ENCODE results near the gene LY6G5B.

The LY6G5B gene

GRCh38 chr6:31713991-31714684 lies 44.4 kb downstream of the LY6G5B start:
- H3K79me2 ChIP-seq (ENCODE audit: insufficient read depth, low read length), result no peaks in the 10 kb centered on the region
- H3K36me3 ChIP-seq (ENCODE audit: insufficient read depth, low read length), result no peaks in the 10 kb centered on the region
- no peaks in the 10 kb centered on the region for H3K9me2 ChIP-seq (ENCODE audit: low read depth, low read length)
- no peak overlapping the region for H2AFZ ChIP-seq (ENCODE audit: low read length)
- H4K20me1 ChIP-seq (ENCODE audit: insufficient read depth, low read length), result no peaks in the 10 kb centered on the region
- H3K9me3 ChIP-seq (ENCODE audit: low read length), result no peaks in the 10 kb centered on the region
- H3K27me3 ChIP-seq (ENCODE audit: insufficient read depth, low read length), result peaks cover 10% of the 10 kb centered on the region; the same call in 1 of the 2 replicates
- no peak for TF ChIP-seq EZH2 (IDR thresholded peaks at IDR 0.05; ENCODE audit: borderline replicate concordance, low read length)
- no peak for TF ChIP-seq CTCF (IDR thresholded peaks at IDR 0.05; ENCODE audit: low read length)
- H3K4me3 ChIP-seq (ENCODE audit: low read depth, low read length, poor library complexity, severe bottlenecking), result no peak overlapping the region
- H3K9ac ChIP-seq (ENCODE audit: low read length), result no peak overlapping the region
- H3K4me2 ChIP-seq (ENCODE audit: low read length), result no peak overlapping the region
- no peaks in the 10 kb centered on the region for H3K4me1 ChIP-seq (ENCODE audit: insufficient read depth, low read length, severe bottlenecking)
- no peak overlapping the region for H3K27ac ChIP-seq (ENCODE audit: low read depth, low read length, poor library complexity, severe bottlenecking)
- H3F3A ChIP-seq (ENCODE audit: insufficient read depth, low read length), result 0 out of 2 replicates have a peak, but pooled peaks cover 4% of the 10 kb centered on the region

DNA sequence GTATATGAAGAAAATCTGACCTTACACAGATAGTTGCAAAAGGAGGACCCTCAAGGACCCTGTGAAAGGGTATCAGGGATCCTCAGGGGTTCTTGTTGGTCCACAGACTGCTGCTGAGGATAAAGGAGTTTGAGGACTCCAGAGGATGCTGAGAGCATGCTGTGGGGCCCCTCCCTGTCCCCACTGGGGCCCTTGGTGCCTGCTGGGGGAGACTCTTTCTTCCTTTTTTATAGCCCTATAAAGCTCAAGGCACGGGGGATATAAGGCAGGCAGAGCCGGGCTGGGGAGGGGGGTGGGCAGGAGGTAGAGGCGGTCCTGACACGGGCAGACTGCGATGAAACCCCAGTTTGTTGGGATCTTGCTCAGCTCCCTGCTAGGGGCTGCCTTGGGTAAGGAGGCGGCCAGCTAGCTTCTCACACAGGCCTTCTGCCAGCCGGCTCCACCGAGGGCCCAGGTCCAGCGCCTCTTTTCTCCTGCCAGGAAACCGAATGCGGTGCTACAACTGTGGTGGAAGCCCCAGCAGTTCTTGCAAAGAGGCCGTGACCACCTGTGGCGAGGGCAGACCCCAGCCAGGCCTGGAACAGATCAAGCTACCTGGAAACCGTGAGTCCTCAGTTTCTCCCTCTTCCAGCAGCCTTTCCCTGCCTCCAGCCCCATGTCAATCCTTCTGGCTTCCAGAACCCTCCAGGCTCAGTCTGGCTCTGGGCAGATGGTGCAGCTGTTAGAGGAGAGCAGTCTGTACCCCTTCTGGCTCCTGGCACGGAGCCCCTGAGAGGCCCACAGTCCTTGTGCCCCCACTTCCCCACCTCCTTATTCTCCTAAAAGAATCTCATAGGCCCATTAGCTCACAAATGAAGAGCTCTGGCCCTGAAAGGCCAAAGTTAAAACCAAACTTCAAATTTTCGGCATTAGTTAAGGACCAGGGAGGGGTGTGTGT lies 45.5 kb downstream of the LY6G5B start, which contains the start of gene LY6G6D:
TSS of gene LY6G6D (plus strand) at position 327 of the 937 bp plus-strand sequence. CDS start at position 335, 8 bp downstream.
- no peak within 1 kb of the TSS for H3K9ac ChIP-seq (ENCODE audit: low read length)
- no peak within 1 kb of the TSS for H3K4me2 ChIP-seq (ENCODE audit: low read length)
- 0 out of 2 replicates have a peak, but pooled peaks cover 4% of the 10 kb centered on the region for H3F3A ChIP-seq (ENCODE audit: insufficient read depth, low read length)
- no peak within 1 kb of the TSS for H3K27ac ChIP-seq (ENCODE audit: low read depth, low read length, poor library complexity, severe bottlenecking)
- H4K20me1 ChIP-seq (ENCODE audit: insufficient read depth, low read length), result no peaks in the 10 kb centered on the region
- H3K4me3 ChIP-seq (ENCODE audit: low read depth, low read length, poor library complexity, severe bottlenecking), result no peak within 1 kb of the TSS
- no peak within 1 kb of the TSS for H2AFZ ChIP-seq (ENCODE audit: low read length)
- H3K9me3 ChIP-seq (ENCODE audit: low read length), result no peaks in the 10 kb centered on the region
- TF ChIP-seq CTCF (IDR thresholded peaks at IDR 0.05; ENCODE audit: low read length) (no peak), EZH2 (IDR thresholded peaks at IDR 0.05; ENCODE audit: borderline replicate concordance, low read length) (no peak)
- no peaks in the 10 kb centered on the region for H3K79me2 ChIP-seq (ENCODE audit: insufficient read depth, low read length)
- H3K4me1 ChIP-seq (ENCODE audit: insufficient read depth, low read length, severe bottlenecking), result no peaks in the 10 kb centered on the region
- H3K27me3 ChIP-seq (ENCODE audit: insufficient read depth, low read length), result peaks cover 10% of the 10 kb centered on the region; the same call in 1 of the 2 replicates
- no peaks in the 10 kb centered on the region for H3K36me3 ChIP-seq (ENCODE audit: insufficient read depth, low read length)
- H3K9me2 ChIP-seq (ENCODE audit: low read depth, low read length), result no peaks in the 10 kb centered on the region

DNA sequence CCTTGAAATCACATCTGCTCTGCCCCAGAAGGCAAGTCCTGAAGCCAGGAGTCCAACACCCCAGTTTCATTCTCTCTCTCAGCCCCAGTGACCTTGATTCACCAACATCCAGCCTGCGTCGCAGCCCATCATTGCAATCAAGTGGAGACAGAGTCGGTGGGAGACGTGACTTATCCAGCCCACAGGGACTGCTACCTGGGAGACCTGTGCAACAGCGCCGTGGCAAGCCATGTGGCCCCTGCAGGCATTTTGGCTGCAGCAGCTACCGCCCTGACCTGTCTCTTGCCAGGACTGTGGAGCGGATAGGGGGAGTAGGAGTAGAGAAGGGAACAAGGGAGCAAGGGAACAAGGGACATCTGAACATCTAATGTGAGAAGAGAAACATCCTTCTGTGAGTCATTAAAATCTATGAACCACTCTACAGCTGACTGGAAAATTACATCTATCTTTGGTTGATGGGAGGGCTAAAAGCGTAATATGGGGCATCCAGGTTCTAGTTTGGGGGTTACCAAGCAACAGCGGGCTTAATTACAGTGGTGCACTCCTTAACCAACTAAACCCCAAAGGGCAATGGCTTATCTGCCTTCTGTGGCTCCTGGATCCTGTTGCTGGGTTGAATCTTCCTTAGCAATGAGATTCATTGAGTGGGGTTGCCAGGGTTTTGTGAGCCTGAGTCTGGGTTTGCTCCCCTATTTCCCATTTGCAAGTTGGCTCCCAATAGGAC lies 47.9 kb downstream of the LY6G5B start:
- Histone ChIP-seq H4K20me1 (ENCODE audit: insufficient read depth, low read length) (no peaks in the 10 kb centered on the region), H3K4me1 (ENCODE audit: insufficient read depth, low read length, severe bottlenecking) (no peaks in the 10 kb centered on the region), H3F3A (ENCODE audit: insufficient read depth, low read length) (0 out of 2 replicates have a peak, but pooled peaks cover 4% of the 10 kb centered on the region), H3K79me2 (ENCODE audit: insufficient read depth, low read length) (no peaks in the 10 kb centered on the region), H3K9me3 (ENCODE audit: low read length) (no peaks in the 10 kb centered on the region), H3K4me2 (ENCODE audit: low read length) (no peak overlapping the region), H3K27me3 (ENCODE audit: insufficient read depth, low read length) (peaks cover 4% of the 10 kb centered on the region; the same call in 1 of the 2 replicates), H3K4me3 (ENCODE audit: low read depth, low read length, poor library complexity, severe bottlenecking) (no peak overlapping the region), H3K36me3 (ENCODE audit: insufficient read depth, low read length) (no peaks in the 10 kb centered on the region), H3K9me2 (ENCODE audit: low read depth, low read length) (no peaks in the 10 kb centered on the region), H3K9ac (ENCODE audit: low read length) (no peak overlapping the region), H3K27ac (ENCODE audit: low read depth, low read length, poor library complexity, severe bottlenecking) (no peak overlapping the region), H2AFZ (ENCODE audit: low read length) (no peak overlapping the region)
- TF ChIP-seq CTCF (IDR thresholded peaks at IDR 0.05; ENCODE audit: low read length), result peak; percentile 48
- TF ChIP-seq EZH2 (IDR thresholded peaks at IDR 0.05; ENCODE audit: borderline replicate concordance, low read length), result no peak

All from OCI-LY1 (cell line).